ENCODE measurements around the gene VSTM2L.

The VSTM2L gene

DNA sequence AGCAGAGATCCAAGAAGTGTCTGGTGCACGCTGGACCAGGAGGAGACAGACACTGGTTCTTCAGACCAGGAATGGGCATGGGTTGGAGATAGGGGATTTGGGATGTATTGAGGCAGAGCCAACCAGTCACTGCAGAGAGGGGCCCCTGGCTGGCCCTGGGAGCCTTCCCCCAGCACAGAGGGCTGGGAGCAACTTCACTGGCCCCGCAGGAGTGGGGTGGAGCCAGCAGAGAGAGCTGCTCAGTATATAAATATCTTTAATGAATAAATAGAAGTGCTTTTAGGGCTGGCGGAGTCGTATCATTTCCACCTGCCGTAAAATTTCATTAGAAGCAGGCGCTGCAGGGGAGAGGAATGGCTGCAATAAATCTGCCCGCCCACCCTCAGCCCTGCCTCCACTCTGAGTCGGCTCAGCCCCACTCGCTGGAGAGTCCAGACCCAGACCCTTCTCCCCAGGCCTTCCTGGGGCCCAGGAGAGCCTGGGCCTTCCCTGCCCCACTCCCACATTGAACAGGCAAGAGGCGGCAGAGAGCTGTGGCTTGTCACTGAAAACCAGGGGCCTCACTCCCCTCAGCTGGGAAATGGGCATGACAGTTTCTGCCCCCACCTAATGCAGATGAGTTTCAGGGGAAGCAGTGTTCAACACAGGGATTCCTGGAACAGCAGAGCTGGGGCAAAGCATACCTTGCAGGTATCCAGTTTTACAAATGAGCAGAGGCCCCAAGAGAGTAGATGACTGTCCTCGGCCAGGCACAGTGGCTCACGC lies 23.9 kb upstream of the VSTM2L start:
- TF ChIP-seq POLR2AphosphoS5 (IDR thresholded peaks at IDR 0.05; ENCODE audit: low read depth, low read length): no peak
- no peak for TF ChIP-seq SIN3A (IDR thresholded peaks at IDR 0.05; ENCODE audit: borderline replicate concordance, insufficient read depth, low read length)
- TF ChIP-seq TAF1 (IDR thresholded peaks at IDR 0.05; ENCODE audit: borderline replicate concordance, insufficient read depth, low read length): no peak
- TF ChIP-seq, protein P1, sequence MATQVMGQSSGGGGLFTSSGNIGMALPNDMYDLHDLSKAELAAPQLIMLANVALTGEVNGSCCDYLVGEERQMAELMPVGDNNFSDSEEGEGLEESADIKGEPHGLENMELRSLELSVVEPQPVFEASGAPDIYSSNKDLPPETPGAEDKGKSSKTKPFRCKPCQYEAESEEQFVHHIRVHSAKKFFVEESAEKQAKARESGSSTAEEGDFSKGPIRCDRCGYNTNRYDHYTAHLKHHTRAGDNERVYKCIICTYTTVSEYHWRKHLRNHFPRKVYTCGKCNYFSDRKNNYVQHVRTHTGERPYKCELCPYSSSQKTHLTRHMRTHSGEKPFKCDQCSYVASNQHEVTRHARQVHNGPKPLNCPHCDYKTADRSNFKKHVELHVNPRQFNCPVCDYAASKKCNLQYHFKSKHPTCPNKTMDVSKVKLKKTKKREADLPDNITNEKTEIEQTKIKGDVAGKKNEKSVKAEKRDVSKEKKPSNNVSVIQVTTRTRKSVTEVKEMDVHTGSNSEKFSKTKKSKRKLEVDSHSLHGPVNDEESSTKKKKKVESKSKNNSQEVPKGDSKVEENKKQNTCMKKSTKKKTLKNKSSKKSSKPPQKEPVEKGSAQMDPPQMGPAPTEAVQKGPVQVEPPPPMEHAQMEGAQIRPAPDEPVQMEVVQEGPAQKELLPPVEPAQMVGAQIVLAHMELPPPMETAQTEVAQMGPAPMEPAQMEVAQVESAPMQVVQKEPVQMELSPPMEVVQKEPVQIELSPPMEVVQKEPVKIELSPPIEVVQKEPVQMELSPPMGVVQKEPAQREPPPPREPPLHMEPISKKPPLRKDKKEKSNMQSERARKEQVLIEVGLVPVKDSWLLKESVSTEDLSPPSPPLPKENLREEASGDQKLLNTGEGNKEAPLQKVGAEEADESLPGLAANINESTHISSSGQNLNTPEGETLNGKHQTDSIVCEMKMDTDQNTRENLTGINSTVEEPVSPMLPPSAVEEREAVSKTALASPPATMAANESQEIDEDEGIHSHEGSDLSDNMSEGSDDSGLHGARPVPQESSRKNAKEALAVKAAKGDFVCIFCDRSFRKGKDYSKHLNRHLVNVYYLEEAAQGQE (IDR thresholded peaks at IDR 0.05; ENCODE audit: insufficient read depth in 1 of 2, low read depth in 2 of 2, low read length in 2 of 2): no peak
- TF ChIP-seq FOXP2 (optimal IDR thresholded peaks at IDR 0.05; ENCODE audit: borderline replicate concordance, extremely low read depth, extremely low read length, insufficient read depth): no peak

- TF ChIP-seq, protein P1 (IDR thresholded peaks at IDR 0.05; ENCODE audit: insufficient read depth in 1 of 2, low read depth in 2 of 2, low read length in 2 of 2): no peak
- TF ChIP-seq TAF1 (IDR thresholded peaks at IDR 0.05; ENCODE audit: borderline replicate concordance, insufficient read depth, low read length) (no peak), POLR2AphosphoS5 (IDR thresholded peaks at IDR 0.05; ENCODE audit: low read depth, low read length) (no peak), FOXP2 (optimal IDR thresholded peaks at IDR 0.05; ENCODE audit: borderline replicate concordance, extremely low read depth, extremely low read length, insufficient read depth) (no peak), SIN3A (IDR thresholded peaks at IDR 0.05; ENCODE audit: borderline replicate concordance, insufficient read depth, low read length) (no peak)
Observed at GRCh38 chr20:37879843-37880242, 23.1 kb upstream of the VSTM2L start.

- TF ChIP-seq, protein P1 (IDR thresholded peaks at IDR 0.05; ENCODE audit: insufficient read depth in 1 of 2, low read depth in 2 of 2, low read length in 2 of 2): no peak
- TF ChIP-seq POLR2AphosphoS5 (IDR thresholded peaks at IDR 0.05; ENCODE audit: low read depth, low read length) (no peak), TAF1 (IDR thresholded peaks at IDR 0.05; ENCODE audit: borderline replicate concordance, insufficient read depth, low read length) (no peak), SIN3A (IDR thresholded peaks at IDR 0.05; ENCODE audit: borderline replicate concordance, insufficient read depth, low read length) (no peak), FOXP2 (optimal IDR thresholded peaks at IDR 0.05; ENCODE audit: borderline replicate concordance, extremely low read depth, extremely low read length, insufficient read depth) (no peak)
Observed at GRCh38 chr20:37880726-37881591, 22.0 kb upstream of the VSTM2L start.

- TF ChIP-seq SIN3A (IDR thresholded peaks at IDR 0.05; ENCODE audit: borderline replicate concordance, insufficient read depth, low read length): no peak
- no peak for TF ChIP-seq TAF1 (IDR thresholded peaks at IDR 0.05; ENCODE audit: borderline replicate concordance, insufficient read depth, low read length)
- TF ChIP-seq FOXP2 (optimal IDR thresholded peaks at IDR 0.05; ENCODE audit: borderline replicate concordance, extremely low read depth, extremely low read length, insufficient read depth): no peak
- TF ChIP-seq POLR2AphosphoS5 (IDR thresholded peaks at IDR 0.05; ENCODE audit: low read depth, low read length): no peak
- TF ChIP-seq, protein P1 (IDR thresholded peaks at IDR 0.05; ENCODE audit: insufficient read depth in 1 of 2, low read depth in 2 of 2, low read length in 2 of 2): no peak
Observed at GRCh38 chr20:37881601-37882343, 21.2 kb upstream of the VSTM2L start.
